Mononuclear cell (primary cell): ENCODE results near the gene TBC1D10B. TPM values are rescaled to one million over a fixed set of nuclear protein-coding genes. Genes with fewer than 3 reads are reported as not detected.

ENCODE experiments used
- H3K27me3 ChIP-seq: 2 replicates; pipeline ENCODE4 v1.6.0; 2011; ENCODE audit warnings: low read length, control low read depth; ENCODE audit not compliant: insufficient read depth
- H3K4me1 ChIP-seq: 2 replicates; pipeline ENCODE4 v1.5.1; 2011; ENCODE audit warnings: mild to moderate bottlenecking, low read length, control low read depth; ENCODE audit not compliant: insufficient read depth
- H3K4me3 ChIP-seq: 2 replicates; pipeline ENCODE4 v1.5.1; 2011; ENCODE audit warnings: mild to moderate bottlenecking, low read length, moderate library complexity
- H3K9me3 ChIP-seq: 2 replicates; pipeline ENCODE4 v1.5.1; 2011; ENCODE audit warnings: low read depth, mild to moderate bottlenecking, control low read depth, low read length
- total RNA-seq: library from RNA; depleted of rRNA; stranded (reverse); fragments of >200 nt; gene quantifications from one replicate; pipeline ENCODE4 v1.2.3, GENCODE V29; 2012

TBC1D10B gene
- total RNA-seq, 1 donor, result 12.0 TPM

DNA sequence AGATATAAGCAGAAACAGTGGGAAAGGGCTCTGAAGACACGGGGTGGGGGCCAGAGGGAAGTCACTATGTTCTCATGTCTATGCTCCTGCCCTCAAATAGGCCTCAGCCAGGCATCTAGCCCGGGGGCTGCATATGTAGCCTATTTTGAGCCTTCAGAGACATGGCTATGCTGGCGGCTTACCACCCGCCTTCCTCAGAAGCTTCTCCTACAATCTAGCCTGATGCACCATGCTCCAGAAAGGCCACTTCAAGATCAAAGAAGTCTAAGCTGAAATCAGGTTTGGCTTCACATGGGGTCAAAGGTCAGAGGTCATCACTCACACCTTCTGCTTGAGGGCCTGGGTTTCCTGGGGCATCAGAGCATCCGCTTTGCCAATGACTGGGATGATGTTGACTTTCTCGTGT is 10.5 kb upstream of the TBC1D10B start:
- Histone ChIP-seq H3K27me3 (no peaks in the 10 kb centered on the region), H3K4me1 (peaks cover 70% of the 10 kb centered on the region), H3K9me3 (no peaks in the 10 kb centered on the region), H3K4me3 (no peak overlapping the region)

DNA sequence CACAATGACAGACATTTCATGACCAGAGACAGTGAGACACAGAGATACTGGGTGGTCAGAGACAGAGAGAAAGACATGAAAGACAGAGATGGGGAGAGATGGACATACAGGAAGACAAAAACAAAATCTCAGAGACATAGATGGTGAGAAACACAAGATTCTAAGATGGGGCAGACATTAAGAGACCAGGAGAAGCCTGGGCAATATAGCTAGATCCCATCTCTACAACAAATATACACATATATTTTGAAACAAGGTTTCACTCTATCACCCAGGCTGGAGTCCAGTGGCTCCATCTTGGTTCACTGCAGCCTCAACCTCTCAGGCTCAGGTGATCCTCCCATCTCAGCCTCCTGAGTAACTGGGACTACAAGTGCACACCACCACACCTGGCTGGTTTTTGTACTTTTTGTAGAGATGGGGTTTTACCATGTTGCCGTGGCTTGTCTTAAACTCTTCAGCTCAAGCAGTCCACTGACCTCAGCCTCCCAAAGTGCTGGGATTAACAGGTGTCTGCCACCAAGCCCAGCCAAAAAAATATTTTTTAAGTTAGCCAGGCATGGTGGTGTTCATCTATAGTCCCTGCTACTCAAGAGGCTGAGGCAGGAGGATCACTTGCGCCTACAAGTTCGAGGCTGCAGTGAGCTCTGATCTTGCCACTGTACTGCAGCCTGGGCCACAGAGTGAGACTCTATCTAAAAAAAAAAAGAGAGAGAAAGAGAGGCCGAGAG is 9.9 kb upstream of the TBC1D10B start:
- Histone ChIP-seq H3K27me3 (no peaks in the 10 kb centered on the region), H3K9me3 (no peaks in the 10 kb centered on the region), H3K4me1 (peaks cover 70% of the 10 kb centered on the region), H3K4me3 (no peak overlapping the region)

DNA sequence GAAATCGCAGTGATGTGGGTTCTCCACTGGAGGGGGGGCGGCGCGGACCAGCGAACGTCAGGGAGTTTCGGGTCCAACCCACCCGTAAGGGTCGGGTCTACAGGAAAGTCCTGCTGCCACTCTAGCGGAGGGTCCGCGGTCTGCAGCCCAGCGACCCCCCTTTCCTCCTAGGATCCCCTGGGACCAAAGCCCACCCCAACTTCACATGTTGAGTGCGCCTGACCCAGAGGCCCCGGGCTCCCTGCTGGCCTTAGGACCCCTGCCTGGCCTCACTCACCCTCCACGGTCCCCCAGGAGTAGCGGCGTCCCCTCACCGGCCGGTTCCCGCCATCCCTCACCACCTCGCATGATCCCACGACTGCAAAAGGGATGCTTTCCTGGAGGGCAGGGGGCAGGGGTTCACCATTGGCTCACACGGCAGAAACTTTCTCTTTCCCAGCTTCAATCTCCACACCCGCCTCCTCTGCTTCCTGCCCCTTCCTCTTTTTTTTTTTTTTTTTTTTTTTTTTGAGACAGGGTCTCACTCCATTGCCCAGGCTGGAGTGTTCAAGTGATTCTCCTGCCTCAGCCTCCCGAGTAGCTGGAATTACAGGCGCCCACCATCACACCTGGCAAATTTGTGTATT is 9.0 kb upstream of the TBC1D10B start:
- no peaks in the 10 kb centered on the region for H3K9me3 ChIP-seq
- H3K4me3 ChIP-seq, result peak overlapping the region; percentile 68
- peaks cover 70% of the 10 kb centered on the region for H3K4me1 ChIP-seq
- H3K27me3 ChIP-seq, result no peaks in the 10 kb centered on the region

DNA sequence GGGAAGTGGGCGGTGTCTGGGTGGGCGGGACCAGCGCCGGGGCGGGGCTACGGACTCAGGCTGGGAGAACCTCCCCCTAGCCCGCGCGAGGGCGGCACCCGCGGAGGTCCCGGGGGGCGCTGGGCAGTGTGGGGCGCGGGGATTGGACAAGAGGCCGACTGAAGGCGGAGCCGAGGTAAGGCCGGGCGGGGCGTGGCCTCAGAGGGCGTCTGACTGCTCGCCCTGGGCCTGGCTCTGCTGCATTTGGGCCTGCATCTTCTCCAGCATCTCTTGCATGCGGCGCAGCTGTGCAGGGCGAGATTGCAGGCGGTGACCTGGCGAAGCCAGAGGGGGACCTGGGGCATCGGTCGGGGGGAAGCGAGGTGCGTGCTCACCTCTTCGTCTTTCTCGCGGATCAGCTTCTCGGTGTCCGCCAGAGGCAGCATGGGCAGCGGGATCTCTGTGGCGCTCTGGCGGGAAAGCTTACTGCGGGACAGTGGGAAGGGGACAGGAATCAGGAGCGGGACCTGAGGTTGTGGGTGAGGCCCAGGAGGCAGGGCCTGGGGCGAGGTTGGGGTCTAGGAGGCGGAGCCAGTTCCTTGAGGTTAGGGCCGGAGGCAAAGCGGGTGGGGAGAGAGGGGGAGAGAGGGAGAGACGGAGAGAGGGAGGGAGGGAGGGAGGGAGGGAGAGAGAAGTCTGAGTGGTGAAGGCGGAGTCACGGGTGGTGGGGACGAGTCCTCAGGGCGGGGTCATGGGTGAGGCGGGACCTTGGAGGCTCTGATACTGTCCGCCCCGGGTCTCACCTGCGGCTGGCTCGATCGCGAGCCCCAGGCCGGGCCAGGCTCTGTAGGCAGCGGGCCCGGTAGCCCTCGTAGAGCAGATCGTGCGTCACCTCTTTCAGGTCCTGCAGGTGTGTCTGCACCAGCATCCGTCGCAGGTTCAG is 8.2 kb upstream of the TBC1D10B start:
- no peaks in the 10 kb centered on the region for H3K27me3 ChIP-seq
- H3K9me3 ChIP-seq, result no peaks in the 10 kb centered on the region
- H3K4me1 ChIP-seq, result peaks cover 65% of the 10 kb centered on the region
- H3K4me3 ChIP-seq, result peak overlapping the region; percentile 68

DNA sequence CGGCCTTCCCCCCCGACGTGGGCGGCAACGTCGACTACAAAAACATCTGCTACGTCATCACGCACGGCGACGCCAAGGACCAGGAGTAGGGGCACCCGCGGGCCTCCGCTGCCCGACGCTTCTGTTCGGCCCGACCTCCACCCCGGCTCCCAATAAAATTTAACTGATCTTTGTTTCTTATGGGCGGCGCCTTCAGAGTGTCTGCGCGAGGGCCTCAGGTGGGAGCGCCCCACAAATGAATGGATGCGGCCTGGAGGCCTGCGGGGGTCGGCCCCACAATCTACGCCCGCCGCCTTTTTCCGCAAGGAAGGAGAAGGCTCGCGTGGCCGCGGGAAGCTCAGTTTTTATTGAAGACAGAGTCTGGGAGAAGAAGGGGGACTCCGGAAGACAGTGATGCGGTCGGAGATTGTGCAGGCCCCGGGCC is 7.5 kb upstream of the TBC1D10B start:
- no peaks in the 10 kb centered on the region for H3K9me3 ChIP-seq
- peaks cover 59% of the 10 kb centered on the region for H3K4me1 ChIP-seq
- H3K27me3 ChIP-seq, result no peaks in the 10 kb centered on the region
- H3K4me3 ChIP-seq, result peak overlapping the region; percentile 68

DNA sequence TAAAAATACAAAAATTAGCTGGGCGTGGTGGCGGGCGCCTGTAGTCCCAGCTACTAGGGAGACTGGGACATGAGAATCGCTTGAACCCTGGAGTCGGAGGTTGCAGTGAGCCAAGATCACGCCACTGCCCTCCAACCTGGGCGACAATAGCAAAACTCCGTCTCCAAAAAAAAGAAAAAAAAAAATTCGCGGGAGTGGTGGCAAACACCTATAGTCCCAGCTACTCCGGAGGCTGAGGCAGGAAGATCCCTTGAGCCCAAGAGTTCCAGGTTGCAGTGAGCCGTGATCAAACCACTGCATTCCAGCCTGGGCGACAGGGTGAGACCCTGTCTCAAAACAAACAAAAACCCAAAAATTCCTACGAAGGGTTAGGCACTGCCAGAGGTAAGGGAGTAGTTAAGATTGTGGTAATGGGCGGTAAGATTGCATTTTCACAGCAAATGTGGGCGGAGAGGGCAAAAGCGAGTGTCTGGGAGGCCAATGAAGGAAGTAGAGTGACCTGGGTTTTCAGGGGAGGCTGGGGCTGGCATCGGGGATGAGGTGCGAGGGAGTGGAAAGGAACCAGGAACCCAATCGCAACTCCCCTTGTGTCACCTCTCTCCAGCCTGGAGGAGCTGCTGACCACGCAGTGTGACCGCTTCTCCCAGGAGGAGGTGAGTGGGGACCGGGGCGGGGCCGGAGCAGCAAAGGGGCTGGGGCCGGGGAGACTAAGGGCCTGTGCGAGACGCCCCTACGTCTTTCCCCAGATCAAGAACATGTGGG is 6.9 kb upstream of the TBC1D10B start:
- Histone ChIP-seq H3K9me3 (no peaks in the 10 kb centered on the region), H3K4me3 (peak overlapping the region; percentile 68), H3K4me1 (peaks cover 53% of the 10 kb centered on the region), H3K27me3 (no peaks in the 10 kb centered on the region)

DNA sequence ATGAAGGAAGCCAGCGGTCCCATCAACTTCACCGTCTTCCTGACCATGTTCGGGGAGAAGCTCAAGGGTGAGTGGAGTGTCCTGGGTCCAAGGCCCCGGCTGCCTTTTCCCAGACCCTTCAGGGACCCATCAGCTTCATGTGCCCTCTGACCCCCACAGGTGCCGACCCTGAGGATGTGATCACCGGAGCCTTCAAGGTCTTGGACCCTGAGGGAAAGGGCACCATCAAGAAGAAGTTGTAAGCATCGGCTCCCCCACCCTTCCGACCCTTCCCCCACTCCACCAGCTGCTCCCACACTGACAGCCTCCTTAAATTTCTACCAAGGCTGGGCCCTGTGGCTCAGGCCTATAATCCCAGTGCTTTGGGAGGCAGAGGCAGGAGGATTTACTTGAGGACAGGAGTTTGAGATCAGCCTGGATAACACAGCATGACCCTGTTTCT is 6.2 kb upstream of the TBC1D10B start:
- H3K27me3 ChIP-seq, result no peaks in the 10 kb centered on the region
- H3K9me3 ChIP-seq, result no peaks in the 10 kb centered on the region
- no peak overlapping the region for H3K4me3 ChIP-seq
- peaks cover 47% of the 10 kb centered on the region for H3K4me1 ChIP-seq

DNA sequence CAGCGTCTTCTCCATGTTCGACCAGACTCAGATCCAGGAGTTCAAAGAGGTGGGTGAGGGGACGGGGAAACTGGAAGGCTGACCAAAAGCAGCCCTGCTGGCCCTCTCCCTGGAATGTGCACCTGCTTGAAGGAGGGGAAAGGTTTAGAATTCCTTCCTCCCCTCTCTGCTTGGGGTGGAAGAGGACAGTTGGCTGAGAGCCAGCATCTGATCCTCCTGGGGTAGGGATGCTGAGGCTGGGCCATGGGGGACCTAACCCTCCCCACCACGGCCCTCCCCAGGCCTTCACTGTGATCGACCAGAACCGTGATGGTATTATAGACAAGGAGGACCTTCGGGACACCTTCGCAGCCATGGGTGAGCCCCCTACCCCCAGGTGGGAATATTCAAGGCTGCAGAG is 5.6 kb upstream of the TBC1D10B start:
- Histone ChIP-seq H3K4me1 (peaks cover 47% of the 10 kb centered on the region), H3K9me3 (no peaks in the 10 kb centered on the region), H3K4me3 (no peak overlapping the region), H3K27me3 (no peaks in the 10 kb centered on the region)

DNA sequence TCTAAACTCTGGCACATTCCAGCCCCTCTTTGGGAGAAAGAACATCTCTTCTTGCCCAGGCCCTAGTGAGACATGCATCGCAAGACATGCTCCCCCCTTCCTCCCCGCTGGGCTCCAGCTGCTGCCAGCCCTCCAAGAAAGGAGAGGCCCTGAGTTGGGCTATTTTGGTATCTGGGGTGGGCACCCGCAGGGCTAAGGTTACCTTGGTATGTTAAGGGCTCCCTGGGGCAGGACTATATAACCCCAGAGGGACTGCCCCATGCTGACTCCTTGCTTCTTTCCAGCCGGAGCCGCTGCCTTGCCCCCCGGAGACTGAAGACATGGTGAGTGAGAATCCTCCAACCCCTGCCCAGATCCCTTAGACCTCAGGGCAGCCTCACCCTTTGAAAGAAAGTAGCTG is 4.2 kb upstream of the TBC1D10B start, which contains the start of gene MYL11:
Gene MYL11 (plus strand): TSS at position 265 of the 400 bp plus-strand sequence. CDS start 56 bp downstream, at position 321.
- no peaks in the 10 kb centered on the region for H3K27me3 ChIP-seq
- peaks cover 34% of the 10 kb centered on the region for H3K4me1 ChIP-seq
- no peak within 1 kb of the TSS for H3K4me3 ChIP-seq
- no peaks in the 10 kb centered on the region for H3K9me3 ChIP-seq

DNA sequence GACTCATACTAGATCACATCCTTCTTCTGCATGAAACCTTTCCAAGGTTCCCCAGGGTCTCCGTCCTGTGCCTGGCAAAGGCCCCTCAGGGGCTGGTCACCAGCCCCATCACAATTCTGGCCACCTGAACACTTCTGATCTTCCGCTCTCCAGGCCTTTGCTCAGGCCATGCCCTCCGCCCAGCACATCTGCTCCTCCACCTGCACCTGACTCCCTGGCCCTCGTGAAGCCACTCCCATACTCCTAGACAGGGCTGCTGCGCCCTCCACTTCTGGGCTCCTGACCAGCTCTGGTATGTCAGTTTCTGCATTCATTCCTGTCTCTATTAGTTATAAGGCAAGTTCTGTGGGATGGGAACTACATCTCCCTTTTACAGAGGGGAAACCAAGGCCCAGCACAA is 2.4 kb upstream of the TBC1D10B start:
- Histone ChIP-seq H3K4me3 (no peak overlapping the region), H3K27me3 (no peaks in the 10 kb centered on the region), H3K4me1 (peaks cover 40% of the 10 kb centered on the region), H3K9me3 (no peaks in the 10 kb centered on the region)

DNA sequence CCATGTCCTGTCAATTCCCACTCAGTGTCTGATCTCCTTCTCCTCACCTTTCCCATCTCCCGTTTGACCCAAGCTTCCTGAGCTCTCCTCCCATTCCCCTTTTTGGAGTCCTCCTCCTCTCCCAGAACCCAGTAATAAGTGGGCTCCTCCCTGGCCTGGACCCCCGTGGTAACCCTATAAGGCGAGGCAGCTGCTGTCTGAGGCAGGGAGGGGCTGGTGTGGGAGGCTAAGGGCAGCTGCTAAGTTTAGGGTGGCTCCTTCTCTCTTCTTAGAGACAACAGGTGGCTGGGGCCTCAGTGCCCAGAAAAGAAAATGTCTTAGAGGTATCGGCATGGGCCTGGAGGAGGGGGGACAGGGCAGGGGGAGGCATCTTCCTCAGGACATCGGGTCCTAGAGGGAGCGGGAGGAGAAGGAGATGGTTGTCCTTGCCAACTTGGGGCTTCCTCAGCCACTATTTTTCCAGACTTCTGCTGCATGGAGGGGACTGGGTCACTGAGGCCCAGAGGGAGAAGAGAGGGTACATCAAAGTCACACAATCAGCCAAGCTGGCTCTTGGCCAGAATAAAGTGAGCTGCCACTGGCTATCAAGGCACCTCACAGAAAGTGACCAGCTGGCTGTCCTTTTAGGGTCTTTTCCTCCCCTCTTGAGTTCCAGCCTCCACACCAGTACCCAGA is 1.9 kb upstream of the TBC1D10B start:
- H3K4me3 ChIP-seq, result no peak overlapping the region
- no peaks in the 10 kb centered on the region for H3K9me3 ChIP-seq
- H3K27me3 ChIP-seq, result no peaks in the 10 kb centered on the region
- peaks cover 42% of the 10 kb centered on the region for H3K4me1 ChIP-seq

DNA sequence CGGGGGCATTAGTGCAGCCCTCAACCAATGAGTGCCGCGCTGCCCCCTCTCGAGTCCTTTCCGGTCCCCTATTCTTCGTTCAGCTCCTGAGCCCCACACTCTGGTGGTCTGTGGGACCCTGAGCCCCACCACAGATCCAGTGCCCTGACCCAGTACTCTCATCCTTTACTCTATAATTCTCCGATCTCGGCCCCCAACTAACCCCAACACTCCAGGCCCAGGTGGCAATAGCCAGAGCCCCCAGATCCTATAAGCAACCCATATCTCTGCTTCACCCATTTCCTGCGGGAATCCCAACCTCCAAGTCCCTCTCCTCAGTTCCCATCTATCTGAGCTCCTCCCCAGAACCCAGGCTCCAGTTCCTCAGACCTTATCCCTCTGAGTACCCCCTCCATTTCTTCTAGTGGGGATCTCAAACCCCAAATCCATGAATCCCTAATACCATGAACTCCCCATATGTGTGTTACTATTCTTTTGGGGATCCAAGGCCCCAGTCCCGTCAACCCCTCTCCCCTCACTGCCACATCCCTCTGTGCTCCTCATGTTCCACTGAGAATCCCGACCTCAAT is 1.0 kb upstream of the TBC1D10B start:
- no peaks in the 10 kb centered on the region for H3K9me3 ChIP-seq
- peaks cover 40% of the 10 kb centered on the region for H3K4me1 ChIP-seq
- peak overlapping the region; percentile 32 for H3K4me3 ChIP-seq
- H3K27me3 ChIP-seq, result no peaks in the 10 kb centered on the region

DNA sequence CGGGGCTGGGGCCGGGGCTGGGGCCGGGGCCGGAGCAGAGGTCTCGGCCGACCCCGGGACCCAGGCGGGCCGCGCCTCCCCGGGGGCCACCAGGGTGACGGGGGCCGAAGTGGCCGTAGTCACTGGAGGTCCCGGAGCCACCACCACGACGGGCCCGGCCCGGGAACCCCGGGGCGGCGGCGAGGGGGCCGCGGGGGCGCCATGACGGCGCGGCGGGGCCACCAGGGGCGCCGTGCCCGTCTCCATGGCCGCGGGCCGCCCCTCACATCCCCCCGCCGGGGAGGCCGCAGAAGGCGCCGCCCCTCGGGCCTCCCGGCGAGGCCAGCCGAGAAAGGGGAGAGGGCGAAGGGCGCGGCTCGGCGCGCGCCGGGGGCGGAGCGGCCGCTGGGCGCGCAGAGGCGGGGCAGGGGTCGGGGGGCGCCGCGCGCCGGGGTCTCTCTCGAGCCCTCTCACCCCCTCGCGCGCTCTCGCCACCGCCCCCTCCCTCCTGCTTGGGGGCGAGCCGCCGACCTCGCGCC is 297 bp downstream of the TBC1D10B start:
- Histone ChIP-seq H3K4me3 (peak overlapping the region; percentile 58), H3K4me1 (peaks cover 39% of the 10 kb centered on the region), H3K9me3 (no peaks in the 10 kb centered on the region), H3K27me3 (no peaks in the 10 kb centered on the region)
